HG03280 (cell line): ENCODE measurements around the gene ARHGAP15.

Source experiments
- ATAC-seq: cut with Tn5 transposase; IDR thresholded peaks from one replicate; pipeline ENCODE4 v1.9.1; 2021; ENCODE audit warnings: mild to moderate bottlenecking, moderate library complexity; ENCODE audit not compliant: unreplicated experiment

ARHGAP15 gene

GRCh38 chr2:143680885-143681405 is 551.7 kb downstream of the ARHGAP15 start:
- ATAC-seq: no peak

GRCh38 chr2:143682436-143683055 is 553.3 kb downstream of the ARHGAP15 start:
- no peak for ATAC-seq

GRCh38 chr2:143683977-143684376 is 554.8 kb downstream of the ARHGAP15 start:
- no peak for ATAC-seq

- ATAC-seq: no peak
Measured at GRCh38 chr2:143684551-143685320, 555.5 kb downstream of the ARHGAP15 start.

- no peak for ATAC-seq
Measured at GRCh38 chr2:143685421-143686078, 556.3 kb downstream of the ARHGAP15 start.

GRCh38 chr2:143686585-143687164 is 557.5 kb downstream of the ARHGAP15 start:
- no peak for ATAC-seq

- no peak for ATAC-seq
Measured at GRCh38 chr2:143688248-143688647, 559.0 kb downstream of the ARHGAP15 start.

GRCh38 chr2:143688815-143689214 is 559.6 kb downstream of the ARHGAP15 start:
- ATAC-seq: no peak

GRCh38 chr2:143689541-143689940 is 560.3 kb downstream of the ARHGAP15 start:
- ATAC-seq: no peak

- no peak for ATAC-seq
Measured at GRCh38 chr2:143690235-143690634, 561.0 kb downstream of the ARHGAP15 start.

- ATAC-seq: no peak
Measured at GRCh38 chr2:143691121-143691520, 561.9 kb downstream of the ARHGAP15 start.

- ATAC-seq: no peak
Measured at GRCh38 chr2:143692162-143692561, 562.9 kb downstream of the ARHGAP15 start.

GRCh38 chr2:143692967-143693366 is 563.7 kb downstream of the ARHGAP15 start:
- ATAC-seq: no peak

- ATAC-seq: no peak
Measured at GRCh38 chr2:143694335-143694734, 565.1 kb downstream of the ARHGAP15 start.

GRCh38 chr2:143696651-143697050 is 567.4 kb downstream of the ARHGAP15 start:
- ATAC-seq: no peak

GRCh38 chr2:143697744-143698143 is 568.5 kb downstream of the ARHGAP15 start:
- peak; percentile 64 for ATAC-seq

- ATAC-seq: no peak
Measured at GRCh38 chr2:143698352-143698751, 569.1 kb downstream of the ARHGAP15 start.

GRCh38 chr2:143698888-143699570 is 569.8 kb downstream of the ARHGAP15 start:
- ATAC-seq: no peak

GRCh38 chr2:143700865-143701264 is 571.6 kb downstream of the ARHGAP15 start:
- no peak for ATAC-seq

- no peak for ATAC-seq
Measured at GRCh38 chr2:143701785-143702184, 572.6 kb downstream of the ARHGAP15 start.

GRCh38 chr2:143702931-143703330 is 573.7 kb downstream of the ARHGAP15 start:
- ATAC-seq: no peak
